Stimulated activated CD8-positive, alpha-beta memory T cell treated with anti-CD3 and anti-CD28 coated beads, Interleukin-12 subunit alpha, Interleukin-12 subunit beta, amount 100 ng/mL, for 24 hours (primary cell): ENCODE results near the gene NFX1.
"Not testable (repeated sequence)": the region's sequence is repeated elsewhere in the genome, so short reads cannot be mapped to it uniquely, and the experiment has no call there.

ENCODE experiments used
- DNase-seq: peaks from one replicate; pipeline ENCODE4 v3.0.0-alpha.2; 2020; ENCODE audit errors: extremely low read depth

The NFX1 gene

DNA sequence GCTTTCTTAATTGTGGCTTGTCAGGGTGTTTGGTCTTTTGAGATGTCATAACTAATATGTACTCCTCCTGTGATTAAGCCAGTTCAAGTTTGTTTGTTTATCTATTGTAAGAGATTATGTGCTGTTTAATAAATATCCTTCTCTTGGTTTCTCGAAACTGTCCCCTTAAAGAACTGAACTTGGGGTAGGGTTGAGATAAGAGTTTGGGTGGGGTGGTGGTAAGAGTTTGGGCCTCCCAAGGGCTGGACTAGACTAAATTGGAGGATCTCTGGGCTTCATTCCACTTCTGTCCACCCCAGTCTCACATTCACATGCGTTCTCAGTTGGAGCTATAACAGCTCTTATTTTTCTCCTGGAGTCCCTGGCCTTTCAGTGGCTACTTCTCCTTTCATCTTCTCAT is 73.8 kb downstream of the NFX1 start:
- no peak for DNase-seq

DNA sequence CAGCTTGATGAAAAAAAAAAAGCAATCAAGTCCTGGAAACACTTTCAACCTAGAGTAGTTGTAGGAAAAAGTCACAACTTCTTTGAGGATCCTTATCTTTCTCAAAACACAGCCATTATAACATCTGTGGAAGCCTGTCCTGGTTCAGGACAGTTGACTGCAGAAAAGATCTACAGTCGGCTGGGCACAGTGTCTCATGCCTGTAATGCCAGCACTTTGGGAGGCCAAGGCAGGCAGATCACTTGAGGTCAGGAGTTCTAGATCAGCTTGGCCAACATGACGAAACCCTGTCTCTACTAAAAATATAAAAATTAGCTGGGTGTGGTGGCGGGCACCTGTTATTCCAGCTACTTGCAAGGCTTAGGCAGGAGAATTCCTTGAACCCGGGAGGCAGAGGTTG is 74.5 kb downstream of the NFX1 start:
- not testable (repeated sequence) for DNase-seq

DNA sequence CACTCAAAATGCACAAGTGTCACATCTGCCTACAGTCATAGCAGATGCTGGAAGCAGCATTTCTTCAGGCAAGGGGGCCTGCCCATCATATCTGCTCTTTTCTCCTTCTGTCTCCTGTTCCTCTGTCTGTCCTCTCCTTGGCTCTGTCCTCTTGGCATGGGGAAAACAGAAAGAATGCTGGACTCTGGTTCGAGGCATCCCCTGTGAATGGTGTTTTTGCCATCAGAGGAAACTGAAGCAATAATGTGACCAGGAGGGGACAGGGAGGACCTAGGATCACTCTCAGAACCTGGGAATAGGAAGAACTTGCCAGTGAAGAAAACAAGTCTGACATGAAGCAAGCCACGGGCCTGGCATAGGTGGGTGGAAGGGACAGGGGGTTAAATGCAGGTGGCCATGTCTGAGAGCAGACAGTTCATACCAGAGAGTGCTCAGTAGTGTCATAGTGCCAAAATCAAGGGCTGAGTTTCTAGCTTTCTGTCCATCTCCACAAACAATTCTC is 76.7 kb downstream of the NFX1 start:
- DNase-seq = no peak

DNA sequence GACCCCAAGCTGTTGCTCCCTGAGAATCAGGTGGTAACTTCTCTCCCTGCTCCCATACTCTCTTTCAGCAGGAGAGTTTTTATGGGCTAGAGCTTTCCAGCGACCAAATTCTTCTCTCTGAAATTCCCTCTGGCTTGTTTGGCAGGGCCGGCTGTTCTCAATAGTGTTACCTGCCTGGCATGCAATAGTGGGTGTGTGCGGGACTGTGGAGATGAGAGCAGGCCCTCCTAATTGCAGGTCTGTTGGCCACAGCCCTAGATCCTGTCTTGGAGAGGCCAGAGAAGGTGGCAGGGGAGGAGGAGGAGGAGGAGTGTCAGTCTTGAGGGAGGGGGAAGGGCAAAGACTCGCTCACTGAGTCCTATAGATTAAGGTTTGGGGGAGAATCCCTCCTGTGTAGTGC is 82.6 kb downstream of the NFX1 start:
- no peak for DNase-seq

DNA sequence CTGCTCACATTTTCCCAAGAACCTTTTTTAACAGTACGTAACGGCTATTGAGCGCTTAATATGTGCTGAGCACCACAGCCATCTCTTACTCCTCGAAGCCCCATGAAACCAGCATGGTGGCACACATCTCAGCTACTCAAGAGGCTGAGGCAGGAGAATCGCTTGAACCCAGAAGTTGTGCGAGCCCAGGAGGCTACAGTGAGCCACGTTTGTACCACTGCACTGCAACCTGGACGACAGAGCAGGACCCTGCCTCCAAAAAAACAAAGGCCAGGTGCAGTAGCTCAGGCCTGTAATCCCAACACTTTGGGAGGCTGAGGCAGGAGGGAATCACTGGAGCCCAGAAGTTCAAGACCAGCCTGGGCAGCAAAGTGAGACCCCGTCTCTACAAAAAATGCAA is 83.9 kb downstream of the NFX1 start:
- DNase-seq = no peak

DNA sequence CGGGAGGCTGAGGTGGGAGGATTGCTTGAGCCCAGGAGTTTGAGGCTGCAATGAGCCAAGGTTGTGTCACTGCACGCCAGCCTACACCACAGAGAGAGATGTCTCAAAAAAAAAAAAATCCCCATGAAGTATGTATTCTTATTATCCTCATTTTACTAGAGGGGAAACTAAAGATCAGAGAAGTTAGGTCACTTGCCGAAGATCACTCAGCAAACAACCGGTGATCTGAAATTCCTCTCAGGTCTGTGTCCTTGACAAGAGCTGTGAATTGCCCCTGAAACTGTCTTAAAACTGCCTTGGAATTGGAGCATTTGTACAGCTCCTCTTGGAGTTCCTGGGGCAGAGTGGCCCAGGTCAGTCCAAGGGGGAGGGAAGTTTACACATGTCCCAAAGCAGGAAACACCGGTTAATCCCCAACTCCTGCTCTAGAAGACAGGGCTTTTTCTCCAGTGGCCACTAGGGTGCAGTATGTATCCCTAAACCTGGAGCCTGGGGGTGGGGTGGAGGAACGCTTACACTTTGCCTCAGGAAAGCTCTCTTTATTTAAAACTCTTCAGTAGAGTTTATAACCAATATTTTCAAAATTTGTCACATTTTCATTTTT is 84.4 kb downstream of the NFX1 start:
- DNase-seq = peak; percentile 24

DNA sequence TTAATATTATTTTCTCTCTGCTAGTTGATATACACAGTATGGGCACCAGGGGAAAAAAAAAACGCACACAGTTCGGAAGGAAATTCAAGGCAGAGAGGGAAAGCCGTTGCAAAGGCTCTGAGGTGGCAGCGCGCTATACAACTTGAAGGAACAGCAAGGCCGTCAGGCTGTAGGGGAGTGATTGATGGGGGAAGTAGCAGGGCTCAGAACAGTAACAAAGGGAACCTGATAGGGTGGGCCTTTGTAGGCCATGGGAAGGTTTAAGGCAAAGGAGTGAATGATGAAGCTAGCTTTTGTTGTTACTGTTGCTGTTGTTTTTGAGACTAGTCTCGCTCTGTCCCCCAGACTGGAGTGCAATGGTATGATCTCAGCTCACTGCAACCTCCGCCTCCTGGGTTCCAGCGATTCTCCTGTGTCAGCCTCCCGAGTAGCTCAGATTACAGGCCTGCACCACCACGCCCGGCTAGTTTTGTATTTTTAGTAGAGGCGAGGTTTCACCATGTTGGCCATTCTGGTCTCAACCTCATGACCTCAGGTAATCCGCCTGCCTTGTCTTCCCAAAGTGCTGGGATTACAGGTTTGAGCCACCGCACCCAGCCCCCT is 85.0 kb downstream of the NFX1 start:
- no peak for DNase-seq

DNA sequence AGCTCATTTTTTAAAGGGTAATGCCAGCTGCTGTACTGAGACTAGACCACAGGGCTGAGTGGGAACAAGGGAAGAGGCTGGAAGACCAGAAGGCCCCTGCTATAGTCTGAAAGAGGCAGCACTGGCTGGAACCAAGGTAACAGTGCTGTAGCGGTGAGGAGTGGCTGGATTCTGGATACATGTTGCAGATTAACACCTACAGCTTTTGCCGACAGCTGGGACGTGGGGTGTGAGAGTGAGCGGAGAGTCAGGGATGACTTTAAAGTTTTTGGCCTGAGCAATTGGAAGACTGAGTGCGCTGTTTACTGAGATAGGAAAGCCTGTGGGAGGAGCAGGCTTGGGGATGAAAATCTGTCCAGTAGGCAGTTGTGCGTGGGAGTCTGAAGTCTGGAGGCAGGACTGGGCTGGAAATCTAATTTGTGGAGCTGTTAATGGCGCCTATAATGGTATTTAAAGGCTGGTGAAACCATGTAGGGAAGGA is 85.6 kb downstream of the NFX1 start:
- no peak for DNase-seq

DNA sequence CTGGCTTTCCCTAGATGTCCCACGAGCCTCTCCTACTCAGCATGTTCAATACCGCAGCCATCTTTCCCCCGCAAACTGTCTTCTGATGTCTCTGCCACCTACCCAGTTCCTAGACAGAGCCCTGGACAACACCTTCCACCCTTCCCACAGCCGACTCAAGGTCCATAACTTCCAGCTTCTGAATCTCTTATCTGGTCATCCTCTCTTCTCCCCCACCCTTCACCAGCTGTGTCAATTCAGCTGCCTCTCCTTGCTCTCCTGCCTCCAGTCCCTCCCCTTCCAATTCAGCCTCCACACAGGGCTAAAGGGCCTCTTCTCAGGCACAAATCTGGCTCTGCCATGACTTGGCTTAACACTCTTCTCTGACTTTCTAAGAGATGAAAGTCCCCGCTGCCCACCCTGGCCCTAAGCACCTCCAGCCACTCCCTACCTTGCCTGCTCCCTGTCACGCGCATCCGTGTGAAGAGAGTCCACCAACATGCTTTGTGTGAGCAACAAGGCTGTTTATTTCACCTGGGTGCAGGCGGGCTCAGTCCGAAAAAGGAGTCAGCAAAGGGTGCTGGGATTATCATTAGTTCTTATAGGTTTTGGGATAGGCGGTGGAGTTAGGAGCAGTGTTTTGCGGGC is 86.9 kb downstream of the NFX1 start:
- no peak for DNase-seq

DNA sequence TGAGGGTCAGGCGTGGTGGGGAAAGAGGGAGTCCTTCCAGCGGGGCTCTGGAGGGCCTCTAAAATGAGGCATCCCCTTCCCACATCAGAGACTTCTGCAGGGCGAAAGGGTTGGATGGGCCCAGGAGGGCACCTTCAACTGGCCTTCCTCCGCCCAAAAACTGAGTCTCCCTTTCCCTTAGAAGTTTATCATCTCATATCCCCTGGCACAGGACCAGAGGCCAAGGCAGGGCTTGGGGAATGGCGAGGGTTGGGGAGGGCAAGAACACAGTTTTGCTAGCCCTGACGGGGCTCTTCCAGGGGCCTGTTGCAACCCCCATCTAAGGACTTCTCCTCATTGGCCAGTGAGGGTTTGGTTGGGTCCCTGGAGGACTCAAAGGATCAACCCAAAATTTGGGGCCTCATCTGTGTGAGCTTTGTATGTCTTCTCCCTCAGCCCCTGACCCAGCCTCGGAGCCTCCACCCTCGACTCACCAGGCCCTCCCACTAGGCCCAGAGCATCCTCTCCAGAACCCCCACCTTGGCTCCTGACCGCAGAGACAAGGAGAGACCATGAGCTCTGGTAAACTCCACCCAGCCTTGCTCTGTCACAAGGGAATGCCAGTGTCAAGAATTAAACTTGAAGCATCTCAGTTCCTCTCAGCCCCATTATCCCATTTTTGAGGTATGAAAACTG is 87.9 kb downstream of the NFX1 start:
- DNase-seq = no peak

DNA sequence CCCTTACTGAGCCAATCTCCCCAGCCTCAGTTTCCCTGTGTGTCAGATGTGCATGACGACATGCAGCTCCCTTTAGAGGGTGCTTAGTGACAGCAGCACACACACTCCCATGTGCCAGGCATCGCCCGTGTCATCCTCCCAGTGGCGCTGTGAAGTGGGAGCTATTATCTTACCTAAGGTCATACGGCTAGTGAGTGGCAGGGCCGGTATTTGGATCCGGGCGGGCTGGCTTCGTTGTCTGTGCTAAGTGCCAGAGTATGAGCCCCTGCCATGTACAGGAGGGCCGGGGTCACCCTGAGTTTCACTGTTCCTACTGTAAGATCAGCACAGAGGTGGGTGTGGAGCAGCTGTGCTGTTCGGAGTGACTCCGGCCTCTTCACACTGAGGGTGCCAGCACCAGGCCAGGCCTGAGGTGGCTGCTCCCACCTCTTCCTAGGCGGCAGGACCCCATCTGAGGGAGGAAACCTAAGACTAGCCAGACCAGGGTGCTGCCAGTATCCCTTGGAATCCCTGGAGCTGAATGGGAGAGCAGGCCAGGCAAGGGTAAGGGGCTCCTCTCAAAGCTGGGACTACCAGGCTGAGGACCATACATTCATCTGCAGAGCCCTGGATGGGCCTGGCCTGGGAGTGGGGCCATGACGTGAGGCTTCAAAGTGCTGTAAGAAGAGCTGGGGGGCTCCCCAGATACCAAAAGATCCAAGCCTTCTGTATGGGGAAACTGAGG is 89.5 kb downstream of the NFX1 start:
- no peak for DNase-seq

DNA sequence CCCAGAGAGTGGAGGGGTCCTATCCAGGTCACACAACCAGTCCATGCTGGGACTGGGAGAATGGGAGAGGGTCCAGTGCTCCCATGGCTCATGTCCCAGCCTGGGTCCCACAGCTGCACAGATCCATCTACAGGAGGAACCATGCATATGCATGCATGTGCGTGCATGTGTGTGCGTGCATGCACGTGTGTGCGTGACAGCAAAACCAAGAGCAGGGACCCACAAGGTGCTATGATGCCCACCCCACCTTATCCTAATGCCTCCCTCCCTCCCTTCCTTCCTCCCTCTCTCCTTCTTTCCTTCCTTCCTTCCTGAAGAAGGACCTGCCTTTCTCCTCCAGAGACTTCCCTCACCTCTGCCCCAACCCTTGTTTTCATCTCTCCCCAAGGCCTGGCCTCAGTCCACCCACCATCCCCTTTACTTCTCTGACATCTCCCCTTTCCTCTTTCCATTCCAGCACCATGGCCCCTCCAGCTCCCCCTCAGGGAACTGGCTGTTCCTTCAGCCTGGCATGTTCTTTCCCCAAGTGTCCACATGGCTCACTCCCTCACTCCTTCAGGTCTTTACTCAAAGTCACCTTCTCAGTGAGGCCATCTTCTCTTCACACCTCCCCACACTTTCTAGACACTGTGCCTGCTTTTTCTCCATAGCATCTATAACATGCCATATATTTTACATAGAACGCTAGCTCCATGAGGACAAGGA is 90.2 kb downstream of the NFX1 start:
- DNase-seq = no peak

DNA sequence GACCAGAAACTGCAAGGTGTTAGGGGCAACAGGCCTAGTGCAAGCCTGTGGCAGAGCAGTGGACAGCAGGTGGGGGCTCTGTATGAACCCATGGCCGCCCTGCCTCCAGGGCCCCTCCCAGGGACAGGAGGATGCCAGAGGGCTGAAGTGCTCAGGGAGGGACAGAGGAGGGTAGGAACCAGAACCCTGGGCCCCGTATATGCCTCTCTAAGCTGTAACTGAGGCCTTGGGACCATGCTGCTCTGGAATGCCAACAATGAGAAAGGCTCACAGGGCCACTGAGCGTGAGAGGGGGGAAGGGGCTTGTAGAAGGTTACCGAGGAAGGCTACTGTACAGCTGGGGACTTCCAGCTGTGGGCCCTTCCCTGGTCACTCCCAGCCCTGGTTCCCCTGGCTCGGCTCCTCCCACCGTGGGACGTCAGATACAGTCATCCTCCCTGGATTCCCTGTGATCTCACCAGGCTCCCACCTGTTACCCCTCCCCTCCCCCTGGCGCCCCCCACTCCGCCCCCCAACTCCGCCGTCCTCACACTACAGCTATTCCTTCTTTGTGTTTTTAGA is 91.0 kb downstream of the NFX1 start:
- no peak for DNase-seq

DNA sequence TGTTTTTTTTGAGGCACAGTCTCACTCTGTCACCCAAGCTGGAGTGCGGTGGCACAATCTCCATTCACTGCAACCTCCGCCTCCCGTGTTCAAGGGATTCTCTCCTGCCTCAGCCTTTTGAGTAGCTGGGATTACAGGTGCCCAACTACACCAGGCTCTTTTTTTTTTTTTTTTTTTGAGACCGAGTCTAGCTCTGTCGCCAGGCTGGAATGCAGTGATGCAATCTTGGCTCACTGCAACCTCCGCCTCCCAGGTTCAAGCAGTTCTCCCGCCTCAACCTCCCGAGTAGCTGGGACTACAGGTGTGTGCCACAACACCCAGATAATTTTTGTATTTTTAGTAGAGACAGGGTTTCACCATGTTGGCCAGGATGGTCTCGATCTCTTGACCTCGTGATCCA is 92.1 kb downstream of the NFX1 start:
- DNase-seq = not testable (repeated sequence)

DNA sequence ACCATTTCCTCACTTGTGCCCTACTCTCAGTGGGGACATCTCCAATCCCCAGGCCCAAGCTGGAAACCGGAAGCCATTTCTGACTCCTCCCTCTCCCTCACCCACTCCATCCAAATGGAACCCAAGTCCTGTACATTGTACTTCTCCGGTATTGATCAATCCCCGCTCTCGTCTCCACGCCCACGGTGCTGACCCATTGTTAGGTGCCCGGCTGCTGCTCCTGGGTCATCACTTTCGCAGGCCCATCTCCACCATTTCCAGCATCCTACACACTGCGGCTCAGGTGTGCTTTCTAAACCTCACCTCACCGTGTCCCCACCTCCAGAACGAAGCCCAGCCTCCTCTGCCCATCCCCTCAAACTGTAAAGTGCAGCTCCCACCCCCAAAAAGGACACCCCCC is 93.1 kb downstream of the NFX1 start:
- DNase-seq = not testable (repeated sequence)

DNA sequence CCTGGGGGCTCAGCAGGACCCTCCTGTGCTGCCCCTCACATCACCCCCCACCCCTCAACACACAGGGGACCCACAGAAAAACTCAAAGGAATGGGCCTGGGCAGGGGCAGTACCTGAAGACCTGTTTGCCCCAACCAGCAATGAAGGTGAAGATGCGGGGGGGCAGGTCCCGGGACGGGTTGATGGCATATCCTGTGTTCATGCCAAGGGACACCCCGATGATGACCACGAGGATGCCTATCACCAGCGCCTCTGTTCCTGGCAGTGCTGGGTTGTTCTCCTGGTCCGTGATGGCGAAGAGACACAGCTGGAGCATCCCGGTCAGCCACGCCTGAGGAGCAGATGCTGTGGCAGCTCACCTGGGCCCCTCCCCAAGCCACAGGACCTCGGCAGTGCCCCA is 95.2 kb downstream of the NFX1 start:
- DNase-seq = not testable (repeated sequence)

DNA sequence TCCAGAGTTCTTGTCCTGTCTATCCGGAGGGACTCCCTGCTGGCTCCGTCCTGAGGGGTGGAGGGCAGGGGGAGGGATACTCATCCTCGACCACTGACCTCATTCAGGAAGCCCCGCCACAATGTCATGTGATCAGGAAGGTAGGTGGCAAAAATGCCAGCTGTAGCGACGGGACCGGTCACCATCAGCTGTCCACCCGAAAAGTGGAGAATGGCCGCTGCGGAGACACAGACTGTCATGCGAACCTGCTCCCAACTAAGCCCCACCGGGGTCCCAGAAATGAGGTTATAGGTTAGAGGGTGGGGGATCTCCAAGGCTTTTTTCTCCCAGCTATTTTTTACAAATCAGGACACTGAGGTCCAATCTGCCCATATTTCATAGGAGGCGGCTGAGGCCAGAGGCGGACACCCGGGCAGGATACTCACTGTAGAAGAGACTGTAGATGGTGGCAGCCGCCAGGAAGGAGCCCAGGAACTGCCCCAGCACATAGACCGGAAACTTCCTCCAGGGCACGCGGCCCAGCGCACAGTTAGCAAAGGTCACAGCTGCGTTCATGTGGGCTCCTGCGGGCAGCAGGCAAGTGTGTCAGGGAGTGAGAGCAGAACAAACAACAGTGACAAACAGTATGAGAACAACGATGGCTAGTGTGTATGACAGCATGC is 95.8 kb downstream of the NFX1 start:
- not testable (repeated sequence) for DNase-seq

DNA sequence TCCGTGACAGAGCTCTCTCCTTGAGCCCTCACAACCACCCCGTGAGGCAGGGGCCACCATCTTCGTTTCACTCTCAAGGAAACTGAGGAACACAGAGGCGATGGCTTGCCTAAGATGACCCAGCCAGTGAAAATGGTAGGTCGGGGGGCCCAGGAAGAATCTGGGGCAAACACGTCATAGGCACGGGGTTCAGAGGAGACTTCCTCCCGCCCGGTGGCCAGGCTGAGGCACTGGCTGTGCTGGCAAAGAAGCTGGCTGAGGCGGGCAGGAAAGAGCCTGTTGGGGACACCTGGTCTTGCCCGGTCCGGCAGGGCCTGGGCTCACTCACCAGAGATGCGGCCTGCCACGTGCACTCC is 96.3 kb downstream of the NFX1 start:
- not testable (repeated sequence) for DNase-seq

DNA sequence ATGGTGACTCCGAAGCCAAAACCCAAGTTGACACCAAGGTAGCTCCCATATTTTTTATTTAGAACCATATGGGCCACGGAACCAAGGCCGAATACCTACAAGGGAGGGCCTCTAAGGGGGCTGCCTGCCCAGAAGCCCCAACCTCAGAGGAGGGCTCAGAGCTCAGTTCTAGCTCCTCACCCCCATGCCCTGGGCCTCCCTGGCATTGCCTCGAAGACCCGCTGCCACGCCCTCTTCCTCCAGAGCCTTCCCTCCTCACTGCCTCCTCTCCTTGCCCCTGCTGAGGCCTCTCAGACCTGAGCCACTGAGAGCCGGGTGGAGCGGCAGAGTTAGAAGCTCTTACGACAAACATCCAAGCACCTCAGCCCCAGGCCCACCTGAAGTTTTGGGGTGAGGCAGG is 96.7 kb downstream of the NFX1 start:
- not testable (repeated sequence) for DNase-seq
